HG02884 (cell line): ENCODE results near the gene TSEN2.
"Not testable (repeated sequence)": the region's sequence is repeated elsewhere in the genome, so short reads cannot be mapped to it uniquely, and the experiment has no call there.

Experiments used
- ATAC-seq: cut with Tn5 transposase; IDR thresholded peaks from one replicate; pipeline ENCODE4 v1.9.1; 2021; ENCODE audit warnings: mild to moderate bottlenecking, moderate library complexity; ENCODE audit not compliant: unreplicated experiment

TSEN2 gene

DNA sequence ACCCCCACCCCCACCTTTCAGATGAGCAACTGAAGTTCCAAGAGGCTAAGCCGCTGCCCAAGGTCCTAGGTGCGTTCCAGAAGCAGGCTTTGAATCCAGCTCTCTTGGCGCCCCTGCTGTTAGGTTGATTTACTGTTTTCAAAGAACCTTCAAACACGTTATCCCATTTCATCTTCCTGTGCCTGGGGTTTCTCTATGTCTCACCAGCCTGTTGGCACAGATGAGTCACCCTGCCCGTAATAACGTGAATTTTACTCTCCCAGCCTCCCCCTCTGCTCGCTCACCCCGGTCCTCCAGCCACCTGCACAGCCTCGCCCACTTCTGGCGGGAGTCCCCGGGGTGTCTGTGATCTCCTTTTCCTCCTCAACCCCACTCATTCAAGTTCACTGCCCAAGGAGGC is 13.0 kb upstream of the TSEN2 start:
- ATAC-seq = no peak

GRCh38 chr3:12472000-12472610 is 12.2 kb upstream of the TSEN2 start:
- no peak for ATAC-seq

- ATAC-seq = no peak
Measured at GRCh38 chr3:12472796-12473195, 11.5 kb upstream of the TSEN2 start.

DNA sequence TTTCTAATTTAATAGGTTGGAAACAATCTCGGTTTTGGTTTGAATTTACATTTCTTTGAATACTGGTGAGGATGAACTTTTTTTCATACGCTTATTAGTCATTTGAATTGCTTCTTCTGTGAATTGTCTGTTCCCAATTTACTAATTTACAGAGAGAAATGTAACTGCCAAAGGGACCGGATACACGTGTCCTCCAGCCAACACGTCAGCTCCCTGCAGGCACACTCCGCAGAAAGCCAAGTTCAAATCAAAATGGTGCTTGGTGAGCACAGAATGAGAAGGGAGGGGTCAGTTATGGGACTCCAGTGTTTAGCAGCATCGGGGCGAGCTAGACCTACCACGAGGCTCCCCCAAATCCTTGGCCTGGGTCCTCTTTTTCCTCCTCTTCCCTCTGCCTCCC is 10.8 kb upstream of the TSEN2 start:
- ATAC-seq = no peak

DNA sequence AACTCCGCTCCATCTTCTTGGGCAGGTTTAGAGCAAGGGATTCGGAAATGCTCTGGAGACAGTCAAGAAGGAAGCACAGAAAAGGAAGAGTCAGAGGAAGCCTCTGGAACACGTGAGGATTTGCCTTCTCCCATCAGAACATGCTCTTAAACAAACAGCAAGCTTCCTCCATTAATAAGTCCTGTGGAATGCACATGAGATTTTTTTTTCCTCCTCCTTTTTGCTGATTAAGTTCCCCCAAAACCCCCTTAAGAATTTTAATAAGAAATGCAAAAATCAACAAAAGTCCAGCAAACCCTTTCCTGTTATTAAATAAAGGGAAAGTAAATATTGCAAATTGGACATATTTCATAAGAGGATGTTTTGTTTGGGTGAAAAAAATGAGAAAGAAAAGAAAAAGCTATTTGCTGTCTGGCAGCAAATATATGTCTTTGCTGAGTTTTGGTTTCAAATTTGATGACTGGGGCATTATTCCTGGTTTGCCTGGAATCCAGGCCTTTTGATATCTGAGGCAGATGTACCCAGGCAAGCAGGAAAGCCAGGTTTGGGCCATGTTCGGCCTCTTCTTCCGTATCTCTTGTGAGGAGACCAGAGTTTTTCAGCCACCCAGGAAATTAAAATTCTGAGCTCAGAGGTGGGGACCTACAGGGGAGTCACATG is 7.9 kb upstream of the TSEN2 start:
- no peak for ATAC-seq

- ATAC-seq = no peak
Measured at GRCh38 chr3:12477256-12477655, 7.0 kb upstream of the TSEN2 start.

DNA sequence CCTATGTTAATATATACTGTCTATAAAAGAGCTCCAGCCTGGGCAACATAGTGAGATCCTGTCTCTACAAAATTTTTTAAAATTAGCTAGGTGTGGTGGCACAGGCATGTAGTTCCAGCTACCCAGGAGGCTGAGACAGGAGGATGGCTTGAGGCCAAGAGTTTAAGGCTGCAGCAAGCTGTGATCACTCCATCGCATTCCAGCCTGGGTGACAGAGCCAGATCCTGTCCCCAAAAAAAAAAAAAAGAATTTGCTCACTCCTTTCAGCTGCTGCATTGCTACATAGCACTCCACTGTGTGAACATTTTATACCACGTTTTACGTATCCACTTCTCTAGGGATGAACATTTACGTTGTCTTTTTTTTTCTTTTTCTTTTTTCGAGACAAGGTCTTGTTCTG is 6.0 kb upstream of the TSEN2 start:
- ATAC-seq = no peak

- ATAC-seq = not testable (repeated sequence)
Measured at GRCh38 chr3:12479198-12479597, 5.1 kb upstream of the TSEN2 start.

- no peak for ATAC-seq
Measured at GRCh38 chr3:12479919-12480427, 4.3 kb upstream of the TSEN2 start.

GRCh38 chr3:12483410-12483809 is 870 bp upstream of the TSEN2 start:
- ATAC-seq = no peak

GRCh38 chr3:12483872-12484197 is 445 bp upstream of the TSEN2 start:
- ATAC-seq = no peak

DNA sequence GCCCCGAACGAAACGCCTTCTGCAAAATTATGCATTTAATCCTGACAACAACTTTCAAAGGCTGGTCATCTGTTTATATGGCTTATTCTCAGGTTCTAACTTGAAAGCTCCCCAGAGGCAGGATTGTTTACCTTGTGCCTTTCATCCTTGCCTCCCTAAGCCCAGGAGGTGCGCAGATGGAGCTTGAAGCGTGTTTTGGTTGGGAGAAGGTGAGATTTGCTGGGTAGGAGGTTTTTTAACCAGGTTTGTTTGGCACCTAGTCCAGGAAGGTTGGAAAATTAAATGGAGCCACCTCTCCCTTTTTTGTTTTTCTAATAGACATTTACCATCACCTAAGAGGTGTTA is 675 bp downstream of the TSEN2 start:
- no peak for ATAC-seq

DNA sequence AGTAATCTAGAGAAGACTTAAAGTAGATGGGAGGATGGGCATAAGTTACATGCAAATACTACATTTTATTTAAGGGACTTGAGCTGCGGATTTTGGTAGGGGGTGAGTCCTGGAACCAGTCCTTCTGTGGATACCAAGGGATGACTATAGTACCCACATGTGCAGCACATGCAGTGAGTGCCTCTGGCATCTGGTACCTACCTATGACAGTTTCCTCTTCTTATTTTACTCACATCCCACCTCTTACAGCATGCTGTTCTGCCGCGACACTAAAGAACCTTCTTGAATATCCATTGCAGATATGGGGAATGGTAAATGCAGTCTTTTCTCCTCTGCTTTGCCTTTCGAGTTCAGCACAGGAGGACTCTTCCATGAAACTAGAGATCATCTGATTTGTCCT is 1.7 kb downstream of the TSEN2 start:
- ATAC-seq = no peak

DNA sequence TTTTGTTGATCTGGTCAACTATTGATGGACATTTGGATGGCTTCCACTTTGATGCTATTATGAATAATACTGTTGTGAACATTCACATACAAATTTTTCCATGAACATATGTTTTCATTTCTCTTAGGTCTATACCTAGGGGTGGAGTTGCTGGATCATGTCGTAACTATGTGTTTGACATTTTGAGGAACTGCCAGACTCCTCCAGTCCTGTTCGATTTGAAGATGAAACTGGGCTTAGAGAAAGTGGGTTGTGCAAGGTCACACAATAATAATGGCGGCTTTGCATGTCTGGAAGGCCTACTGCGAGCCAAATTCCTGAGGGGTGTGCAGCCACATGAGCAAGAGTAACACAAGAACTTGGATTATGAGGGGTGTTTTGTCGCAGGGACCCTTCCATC is 2.6 kb downstream of the TSEN2 start:
- no peak for ATAC-seq

GRCh38 chr3:12487336-12487735 is 3.1 kb downstream of the TSEN2 start:
- no peak for ATAC-seq

DNA sequence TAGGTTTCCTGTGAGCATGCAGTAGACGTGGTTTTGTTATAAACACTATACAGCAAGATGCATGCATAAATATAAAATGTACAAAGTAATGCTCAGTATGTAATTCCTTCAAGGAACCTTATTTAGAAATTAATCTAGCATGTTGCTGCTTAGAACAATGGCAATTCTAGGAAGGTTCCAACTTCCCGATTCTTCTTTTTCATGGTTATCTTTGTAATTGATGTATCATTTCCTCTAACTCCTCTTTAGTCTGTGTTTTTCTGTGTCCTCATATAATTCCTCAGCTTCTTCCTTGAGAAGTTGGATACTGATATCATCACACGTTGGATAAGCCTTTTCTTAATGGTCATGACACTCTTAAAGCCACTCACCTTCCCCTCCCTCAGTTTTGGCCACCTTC is 3.5 kb downstream of the TSEN2 start:
- ATAC-seq = no peak

DNA sequence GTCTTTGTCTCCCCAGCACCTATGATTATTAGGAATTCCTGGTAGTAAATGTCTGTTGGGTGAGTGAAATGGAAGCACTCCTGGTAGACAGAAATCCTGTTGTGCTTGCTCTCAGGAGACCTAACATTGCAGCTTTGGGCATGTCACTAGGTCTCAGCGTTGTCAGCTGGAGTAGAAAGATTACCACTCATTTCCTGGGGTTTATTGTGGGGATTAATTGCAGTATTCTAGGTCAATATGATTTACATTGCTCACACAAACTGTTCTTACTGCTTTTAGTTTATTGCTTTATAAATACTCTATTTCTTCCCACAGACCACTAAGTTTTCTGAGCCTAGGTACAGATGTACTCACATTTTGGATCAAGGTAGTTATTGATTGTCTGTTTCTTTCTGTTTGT is 5.1 kb downstream of the TSEN2 start:
- no peak for ATAC-seq

DNA sequence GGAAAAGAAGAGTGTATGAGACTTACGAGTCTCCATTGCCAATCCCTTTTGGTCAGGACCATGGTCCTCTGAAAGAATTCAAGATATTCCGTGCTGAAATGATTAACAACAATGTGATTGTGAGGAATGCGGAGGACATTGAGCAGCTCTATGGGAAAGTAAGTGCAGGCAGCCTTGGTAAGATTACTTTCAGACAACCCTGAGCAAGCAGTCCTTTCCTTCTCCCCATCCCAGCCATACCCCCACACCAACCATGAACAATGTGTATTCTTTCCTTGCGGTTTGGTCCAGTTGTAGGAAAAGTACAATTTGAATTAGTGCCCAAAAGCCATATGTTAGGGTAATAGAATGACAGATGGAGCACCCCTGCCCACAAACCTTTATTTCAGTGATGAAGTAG is 5.6 kb downstream of the TSEN2 start:
- no peak for ATAC-seq

GRCh38 chr3:12490547-12490946 is 6.3 kb downstream of the TSEN2 start:
- ATAC-seq = no peak

DNA sequence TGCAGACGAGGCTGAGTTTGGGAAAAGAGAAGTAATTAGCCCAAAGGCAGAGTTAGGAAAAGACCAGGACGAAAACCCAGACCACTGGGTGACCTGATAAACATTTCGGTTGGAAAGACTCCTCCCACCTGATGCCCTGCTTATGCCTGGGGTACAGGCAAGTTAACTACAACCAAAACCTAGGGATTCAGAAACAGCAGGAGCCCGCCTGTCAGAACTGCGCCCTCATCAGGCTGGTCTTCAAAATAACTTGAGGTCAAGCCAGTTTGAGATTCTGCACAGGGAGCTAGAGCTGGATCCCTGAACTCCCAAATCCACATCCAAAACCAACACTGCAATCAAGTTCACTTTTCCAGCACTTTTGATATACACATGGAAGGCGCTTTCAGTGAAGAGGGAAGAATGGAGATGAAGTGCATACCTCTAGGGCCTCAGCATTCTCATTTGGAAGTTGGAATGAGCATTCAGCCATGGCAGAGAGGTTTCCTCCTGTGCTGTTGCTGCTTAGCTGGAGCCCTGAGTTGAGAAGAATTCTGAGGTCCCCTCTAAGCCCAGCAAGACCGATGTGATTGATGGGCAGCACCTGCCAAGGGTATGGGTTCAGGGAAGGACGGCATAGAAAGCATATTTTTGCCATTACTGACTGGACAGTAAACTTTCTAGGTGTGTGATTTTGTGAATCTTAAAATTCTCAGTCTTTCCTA is 11.6 kb downstream of the TSEN2 start:
- ATAC-seq = no peak

- no peak for ATAC-seq
Measured at GRCh38 chr3:12496453-12496761, 12.1 kb downstream of the TSEN2 start.

GRCh38 chr3:12499474-12499873 is 15.2 kb downstream of the TSEN2 start:
- ATAC-seq = no peak
